Right hindlimb (tissue), 1 donor: ENCODE results near the gene REV1.

ENCODE experiments used
- DNase-seq: peaks from one replicate; pipeline ENCODE4 v3.0.0-alpha.2; 2018

REV1 gene

GRCh38 chr2:99444222-99444621, 45.6 kb downstream of the REV1 start:
- no peak for DNase-seq

GRCh38 chr2:99442837-99443236, 47.0 kb downstream of the REV1 start:
- no peak for DNase-seq

DNA sequence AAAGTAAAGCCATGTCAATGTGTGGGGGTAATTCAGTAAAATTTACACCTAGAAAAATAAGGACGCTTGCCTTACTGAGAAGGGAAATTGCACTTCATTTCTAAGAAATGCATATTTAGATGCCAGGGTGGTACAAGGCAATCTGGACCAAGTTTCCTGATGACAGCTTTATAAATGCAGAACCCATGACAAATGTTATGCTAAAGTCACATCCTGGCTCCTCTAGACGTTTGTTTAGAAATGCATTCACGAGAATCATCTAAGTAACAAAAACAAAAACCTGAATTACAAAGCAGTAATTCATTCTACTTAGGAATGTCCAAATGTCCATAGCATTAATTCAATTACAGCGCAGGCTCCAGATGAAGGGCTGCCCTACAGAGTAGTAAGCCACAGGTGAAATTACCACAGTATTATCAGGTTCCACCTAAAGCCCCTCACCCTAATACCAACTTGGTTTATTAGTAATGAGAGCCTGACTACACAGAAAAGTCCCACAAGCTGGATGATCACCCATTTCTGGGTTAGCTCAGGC, 49.8 kb downstream of the REV1 start:
- DNase-seq = no peak

GRCh38 chr2:99436874-99437273, 52.9 kb downstream of the REV1 start:
- no peak for DNase-seq

DNA sequence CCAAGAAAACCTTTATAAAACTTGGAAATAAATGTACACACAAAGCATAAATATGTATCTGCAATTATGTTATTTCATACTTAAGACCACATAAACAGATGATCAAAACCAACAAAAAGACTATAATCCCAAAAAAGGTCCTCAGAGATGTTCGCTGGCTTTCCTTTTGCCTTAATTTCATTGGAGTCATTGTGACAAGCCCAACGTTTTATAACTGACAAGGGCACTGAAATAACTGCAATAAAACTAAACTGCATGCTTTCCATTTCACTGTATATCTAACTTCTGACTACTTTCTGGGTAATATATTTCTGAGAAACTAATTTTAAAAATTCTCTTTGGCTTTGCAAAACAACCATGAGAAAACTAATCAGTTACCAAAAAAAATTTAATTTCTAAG, 56.5 kb downstream of the REV1 start:
- no peak for DNase-seq

- DNase-seq = no peak
Observed at GRCh38 chr2:99431587-99432275, 58.1 kb downstream of the REV1 start.

DNA sequence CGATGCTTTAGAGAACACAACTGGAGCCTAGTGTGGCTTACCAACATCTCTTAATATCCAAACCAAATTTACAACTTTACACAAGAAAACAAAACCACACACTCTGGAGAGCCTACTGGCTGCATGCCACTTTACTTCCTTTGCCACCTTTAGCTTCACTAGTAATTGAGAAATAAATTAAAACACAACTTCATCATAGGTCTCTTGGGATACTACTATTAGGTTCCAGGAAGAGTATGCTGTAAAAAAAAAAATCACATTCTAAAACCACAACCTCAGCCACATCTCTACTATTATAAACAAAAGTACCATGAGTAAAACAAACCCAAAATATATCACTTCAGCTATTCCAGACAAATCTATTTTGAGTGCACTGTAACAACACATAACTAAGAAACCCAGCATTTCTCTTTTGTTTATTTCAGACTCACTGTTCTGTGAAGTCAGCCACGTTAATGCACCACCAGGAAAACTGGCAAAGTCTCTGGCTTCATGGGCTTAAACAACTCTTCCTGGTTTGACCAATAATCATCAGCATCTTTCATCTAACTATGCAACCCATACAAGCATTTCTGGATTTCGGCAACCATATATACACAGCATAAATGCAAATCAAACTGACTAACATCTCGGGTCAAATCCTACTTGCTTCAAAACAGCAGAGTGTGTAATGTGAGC, 59.1 kb downstream of the REV1 start:
- DNase-seq = no peak

DNA sequence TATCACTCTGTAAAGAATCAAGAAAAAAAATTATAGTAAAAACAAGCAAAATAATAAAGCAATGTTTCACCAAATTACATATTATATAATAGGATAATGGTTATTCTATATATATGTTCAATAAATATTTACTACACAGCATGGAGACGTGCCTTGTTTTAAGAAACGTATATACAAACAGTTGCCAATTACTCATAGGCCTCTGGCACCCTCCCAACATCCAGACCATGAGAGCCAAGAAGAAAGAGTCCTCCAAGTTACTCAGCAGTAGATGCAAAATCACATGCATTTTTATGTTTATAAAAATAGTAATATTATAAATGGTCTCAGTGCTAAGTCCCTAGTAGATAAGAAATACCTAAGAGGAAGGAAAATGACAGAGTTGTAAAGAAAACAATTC, 64.8 kb downstream of the REV1 start:
- DNase-seq = peak; percentile 58

DNA sequence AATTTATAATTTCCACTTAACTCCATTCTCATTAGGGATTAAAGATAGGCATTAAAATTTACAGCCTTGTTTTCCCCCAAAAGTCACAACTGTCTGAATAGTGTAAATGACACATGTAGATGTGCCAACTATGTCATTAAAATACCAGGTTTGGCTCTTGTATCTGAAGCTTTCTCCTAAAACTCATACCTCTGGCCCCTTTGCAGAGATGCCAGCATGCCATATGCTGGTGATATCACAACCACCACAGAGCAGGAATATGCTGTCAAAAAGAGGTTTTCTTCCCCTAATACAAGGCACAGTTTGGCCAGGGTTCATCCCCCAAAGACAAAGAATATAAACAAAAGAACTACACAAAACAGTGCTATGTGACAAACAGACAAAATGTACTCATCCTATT, 65.4 kb downstream of the REV1 start:
- DNase-seq = no peak

GRCh38 chr2:99422599-99422998, 67.2 kb downstream of the REV1 start:
- no peak for DNase-seq

DNA sequence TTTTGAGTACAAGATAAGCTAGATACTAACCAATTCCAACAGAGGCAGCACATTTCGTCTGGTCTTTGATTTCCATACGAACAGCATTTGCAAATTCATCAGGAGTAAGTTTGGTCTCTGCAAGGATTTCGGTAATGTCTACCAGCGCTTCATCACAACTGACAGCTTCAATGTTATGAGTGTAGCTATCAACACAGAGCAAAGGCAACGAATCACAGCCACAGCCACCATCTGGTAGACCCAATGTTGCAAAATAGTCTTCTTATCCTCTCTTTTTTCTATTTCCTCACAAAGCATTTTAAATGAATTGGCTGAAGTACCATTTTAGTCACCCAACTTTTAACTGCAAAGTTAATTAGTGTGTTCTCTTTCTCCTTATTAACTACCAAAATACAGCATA, 68.3 kb downstream of the REV1 start:
- no peak for DNase-seq

- no peak for DNase-seq
Observed at GRCh38 chr2:99420751-99421299, 69.0 kb downstream of the REV1 start.

GRCh38 chr2:99420031-99420430, 69.8 kb downstream of the REV1 start:
- no peak for DNase-seq

- DNase-seq = no peak
Observed at GRCh38 chr2:99417396-99417795, 72.4 kb downstream of the REV1 start.

- DNase-seq = no peak
Observed at GRCh38 chr2:99414566-99414965, 75.3 kb downstream of the REV1 start.

DNA sequence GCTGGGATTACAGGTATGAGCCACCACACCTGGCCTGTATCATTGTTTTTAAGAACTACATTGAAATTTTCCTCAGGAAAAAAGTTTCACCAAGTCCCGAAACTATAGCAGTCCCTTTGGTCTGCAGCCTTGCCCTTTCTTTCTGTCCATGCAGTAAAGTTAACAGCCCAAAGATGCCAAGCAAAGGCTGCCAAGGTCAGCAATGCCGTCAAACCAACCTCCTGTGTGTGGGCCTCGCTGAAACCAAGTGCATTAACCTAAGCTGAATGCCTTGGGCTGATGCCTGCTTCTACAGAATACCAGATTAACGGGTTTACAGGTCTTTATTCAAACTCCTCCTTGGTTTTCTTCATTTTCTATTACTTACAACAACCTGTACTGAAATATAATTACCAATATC, 79.5 kb downstream of the REV1 start:
- DNase-seq = no peak

GRCh38 chr2:99406137-99406536, 83.7 kb downstream of the REV1 start:
- no peak for DNase-seq

- DNase-seq = no peak
Observed at GRCh38 chr2:99404797-99405669, 84.8 kb downstream of the REV1 start.

GRCh38 chr2:99404039-99404796, 85.6 kb downstream of the REV1 start:
- DNase-seq = no peak

- DNase-seq = no peak
Observed at GRCh38 chr2:99403524-99403923, 86.3 kb downstream of the REV1 start.

DNA sequence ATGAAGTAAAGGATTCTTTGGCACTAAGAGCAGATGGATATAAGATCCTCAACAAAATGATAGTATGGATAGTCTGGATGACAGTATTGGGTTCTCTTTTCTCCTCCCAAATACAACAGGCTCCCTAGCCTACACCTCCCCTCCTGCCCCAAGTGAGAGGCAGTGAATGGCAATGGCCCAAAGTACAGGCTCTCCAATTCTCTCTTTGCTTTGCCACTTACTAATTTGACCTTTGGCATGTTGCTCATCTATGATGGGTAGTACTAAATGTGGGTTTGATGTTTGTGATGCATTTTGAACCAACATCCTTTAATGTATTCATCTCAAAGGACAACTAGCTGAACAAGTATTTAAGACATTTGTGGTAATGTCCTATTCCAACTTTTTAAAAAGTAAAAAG, 86.7 kb downstream of the REV1 start:
- DNase-seq = no peak

DNA sequence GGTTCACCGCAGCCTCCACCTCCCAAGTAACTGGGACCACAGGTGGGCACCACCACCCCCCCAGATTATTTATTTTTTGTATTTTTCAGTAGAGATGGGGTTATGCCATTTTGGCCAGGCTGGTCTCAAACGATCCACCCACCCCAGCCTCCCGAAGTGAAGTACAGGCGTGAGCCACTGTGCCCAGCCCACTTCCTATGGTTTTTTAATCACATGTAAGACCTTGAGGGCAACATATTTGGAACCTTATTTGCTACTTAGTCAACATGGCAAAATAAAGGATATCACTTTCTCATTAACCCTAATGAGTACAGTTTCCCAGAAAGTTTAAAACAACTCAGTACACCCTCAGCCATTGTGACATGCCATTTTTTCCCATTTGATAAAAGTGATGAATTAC, 88.0 kb downstream of the REV1 start:
- DNase-seq = no peak

DNA sequence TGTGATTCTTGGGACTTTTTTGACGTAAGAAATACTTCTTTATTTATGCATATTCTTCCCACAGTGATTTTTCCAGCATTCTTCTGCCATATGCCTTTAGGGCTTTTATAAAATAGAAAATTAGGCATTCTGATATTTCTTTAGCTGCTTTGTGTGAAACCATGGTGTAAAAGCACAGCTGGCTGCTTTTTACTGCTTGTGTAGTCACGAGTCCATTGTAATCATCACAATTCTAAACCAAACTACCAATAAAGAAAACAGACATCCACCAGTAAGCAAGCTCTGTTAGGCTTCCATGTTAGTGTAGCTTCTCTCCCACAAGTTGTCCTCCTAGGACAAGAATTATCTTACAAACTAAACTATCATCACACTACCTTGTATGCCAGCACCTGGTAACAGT, 90.0 kb downstream of the REV1 start:
- no peak for DNase-seq
